ELF-1 (cell line): ENCODE measurements around the gene ANKRD33.
A peak's percentile ranks its signal among the peaks of the same experiment; 100 is the strongest.

Source experiments
- DNase-seq: peaks from one replicate; pipeline ENCODE4 v3.0.0-alpha.2; 2016; ENCODE audit warnings: low read depth, low spot score

ANKRD33 gene

DNA sequence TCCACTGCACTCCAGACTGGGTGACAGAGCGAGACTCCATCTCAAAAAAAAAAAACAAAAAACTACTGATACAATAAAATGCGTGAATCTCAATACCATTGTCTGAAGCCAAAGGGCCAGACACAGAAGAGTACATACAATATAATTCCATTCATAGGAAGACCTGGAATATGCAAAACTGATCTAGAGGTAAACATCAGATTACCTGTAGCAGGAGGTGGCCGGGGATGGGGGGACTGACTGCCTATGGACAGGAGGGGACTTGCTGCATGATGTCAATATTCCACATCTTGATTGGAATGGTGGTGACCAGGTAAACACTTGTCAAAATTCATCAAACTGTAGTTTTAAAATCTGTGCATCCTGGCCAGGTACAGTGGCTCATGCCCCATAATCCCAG, 26.9 kb upstream of the ANKRD33 start:
- no peak for DNase-seq

DNA sequence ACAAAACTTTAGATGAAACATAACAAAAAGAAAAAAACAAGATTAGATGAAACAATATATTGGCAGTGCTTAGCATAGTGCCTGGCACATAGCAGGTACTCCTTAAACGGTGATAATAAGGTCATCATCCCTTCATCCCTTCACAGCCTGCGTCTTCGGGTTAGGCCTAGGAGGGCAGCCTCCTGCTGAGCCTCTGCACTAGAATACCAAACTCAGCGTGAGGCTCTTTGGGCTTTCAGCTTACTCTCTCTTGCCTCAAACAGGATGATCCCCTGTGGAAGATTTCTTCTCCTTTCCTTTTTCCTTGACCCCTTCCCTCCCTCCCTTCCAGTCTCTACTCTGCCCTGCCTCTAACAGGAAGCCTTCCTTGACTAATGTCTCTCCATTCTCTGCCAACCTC, 25.0 kb upstream of the ANKRD33 start:
- peak; percentile 50 for DNase-seq

DNA sequence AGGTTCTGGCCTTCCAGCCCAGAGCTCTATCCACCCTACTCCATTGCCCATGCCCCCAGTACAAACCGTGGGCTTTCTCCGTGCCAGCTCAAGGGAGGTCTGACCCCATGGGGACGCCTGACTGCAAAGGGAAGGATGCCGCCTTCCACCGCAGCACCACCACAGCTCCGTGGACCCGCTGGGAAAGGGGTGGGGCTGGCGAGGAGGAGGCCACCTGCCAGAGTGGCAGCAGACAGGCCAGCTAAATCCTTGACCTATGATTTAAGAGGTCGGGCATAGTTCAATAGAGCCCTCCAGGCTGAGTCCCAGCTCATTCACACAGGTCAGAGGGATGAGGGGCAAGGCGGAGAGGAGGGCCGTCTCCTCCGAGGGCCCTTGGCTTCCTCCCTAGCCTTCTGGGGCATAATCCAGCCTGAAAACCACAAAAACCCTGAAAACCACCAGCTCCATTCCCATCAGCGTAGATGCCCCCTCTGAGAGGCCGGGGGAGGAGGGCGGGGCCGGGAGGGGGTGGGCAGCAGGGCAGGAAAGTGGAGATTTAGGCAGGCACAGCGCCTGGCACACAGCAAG, 24.5 kb upstream of the ANKRD33 start:
- peak; percentile 48 for DNase-seq

DNA sequence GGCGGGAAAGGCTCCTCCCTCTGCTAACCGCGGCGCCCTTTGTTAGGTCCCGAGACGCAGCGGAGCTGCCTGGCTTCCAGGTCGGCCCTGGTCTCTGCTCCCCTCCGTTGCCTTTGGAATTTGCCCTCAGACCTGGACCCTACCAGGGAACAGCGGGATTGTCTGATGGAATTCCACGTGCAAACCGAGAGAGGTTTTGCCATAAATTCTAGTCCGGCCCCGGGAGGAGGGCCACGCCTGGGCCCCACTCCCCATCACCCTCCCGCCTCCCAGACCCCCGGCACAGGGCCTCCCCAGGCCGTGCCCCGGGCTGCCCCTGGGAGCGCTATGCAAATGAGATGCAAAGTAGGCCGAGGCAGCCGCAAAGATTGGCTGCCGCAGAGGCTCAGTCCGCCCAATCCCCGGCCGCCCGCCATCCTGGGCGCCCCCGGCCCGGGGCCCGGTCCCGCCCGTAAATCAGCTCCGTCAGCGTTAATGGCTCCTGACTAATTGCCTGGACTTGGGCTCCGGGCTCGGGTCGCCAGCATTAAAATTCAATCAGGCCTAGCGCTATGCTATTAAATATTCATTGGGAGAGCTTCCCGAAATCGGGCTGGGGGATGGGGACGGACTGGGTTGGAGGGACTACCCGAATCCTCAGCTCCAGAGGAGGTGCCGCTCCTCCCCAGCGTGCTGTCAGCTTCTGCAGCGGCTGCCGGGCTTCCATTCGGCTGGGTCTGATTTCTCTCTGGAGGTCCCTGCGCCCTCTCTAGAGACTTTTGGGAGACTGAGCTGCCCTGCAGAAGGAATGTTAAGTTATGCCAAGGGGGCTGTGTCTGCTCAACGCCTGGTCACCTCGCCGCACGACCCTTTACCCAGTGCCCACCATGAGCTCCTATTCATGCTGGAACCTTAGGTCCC, 23.7 kb upstream of the ANKRD33 start:
- DNase-seq: peak; percentile 93

DNA sequence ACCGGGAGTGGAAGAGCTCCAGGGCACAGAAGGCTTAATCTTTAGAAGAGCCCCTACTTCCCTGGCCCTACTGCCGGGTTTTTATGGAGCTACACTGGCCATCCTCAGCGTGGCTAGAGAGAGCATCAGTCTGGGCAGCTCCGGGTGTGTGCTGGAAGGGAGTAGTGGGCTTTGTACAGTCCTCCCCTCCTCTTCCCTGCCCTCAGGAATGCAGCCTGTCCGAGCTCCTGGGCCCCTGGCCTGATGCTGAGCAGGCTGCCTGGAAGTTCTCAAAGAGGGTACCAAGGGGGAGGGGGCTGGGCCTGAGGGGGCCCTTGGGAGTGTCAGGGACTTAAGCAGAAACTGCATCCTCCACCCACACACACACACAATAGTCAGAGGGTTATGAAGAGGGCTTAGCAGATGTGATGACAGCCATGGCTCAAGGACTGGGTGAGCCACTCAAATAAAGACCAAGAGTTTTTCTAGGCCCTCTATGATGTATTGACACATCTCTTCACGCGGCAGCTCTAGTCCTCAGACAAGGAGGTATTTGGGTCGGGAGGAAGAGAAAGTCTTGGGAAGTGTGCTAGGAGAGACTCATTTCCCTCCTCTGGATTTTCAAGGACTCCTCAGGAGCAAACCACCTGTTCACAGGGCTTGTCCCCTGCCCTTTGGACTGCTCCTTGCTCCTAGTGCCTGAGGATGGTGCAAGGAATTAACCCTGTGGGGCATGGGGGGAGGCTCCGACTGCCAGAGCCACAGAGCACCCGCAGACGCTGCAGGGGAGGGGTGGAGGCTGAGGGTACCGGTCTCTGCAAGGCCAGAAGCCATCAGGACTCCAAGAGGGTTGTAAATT, 22.9 kb upstream of the ANKRD33 start:
- peak; percentile 90 for DNase-seq

GRCh38 chr12:51865757-51866270, 22.1 kb upstream of the ANKRD33 start:
- peak; percentile 89 for DNase-seq

DNA sequence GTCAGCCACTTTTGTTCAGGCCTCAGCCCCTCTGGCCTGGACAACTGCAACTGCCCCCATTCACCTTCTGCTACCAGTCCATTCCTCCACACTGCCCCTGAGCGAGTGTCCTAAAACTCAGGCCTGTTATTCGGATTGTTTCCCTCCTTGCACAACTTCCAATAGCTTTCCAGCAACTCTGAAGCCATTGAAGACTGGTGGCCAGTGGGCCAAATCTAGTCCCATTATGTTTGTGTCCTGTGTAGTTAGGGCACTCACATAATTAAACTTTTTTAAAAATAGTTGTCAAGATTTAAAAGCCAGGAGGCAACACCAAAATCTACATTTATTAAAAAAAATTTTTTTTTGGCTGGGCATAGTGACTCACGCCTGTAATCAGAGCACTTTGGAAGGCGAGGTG, 21.6 kb upstream of the ANKRD33 start:
- DNase-seq: no peak

DNA sequence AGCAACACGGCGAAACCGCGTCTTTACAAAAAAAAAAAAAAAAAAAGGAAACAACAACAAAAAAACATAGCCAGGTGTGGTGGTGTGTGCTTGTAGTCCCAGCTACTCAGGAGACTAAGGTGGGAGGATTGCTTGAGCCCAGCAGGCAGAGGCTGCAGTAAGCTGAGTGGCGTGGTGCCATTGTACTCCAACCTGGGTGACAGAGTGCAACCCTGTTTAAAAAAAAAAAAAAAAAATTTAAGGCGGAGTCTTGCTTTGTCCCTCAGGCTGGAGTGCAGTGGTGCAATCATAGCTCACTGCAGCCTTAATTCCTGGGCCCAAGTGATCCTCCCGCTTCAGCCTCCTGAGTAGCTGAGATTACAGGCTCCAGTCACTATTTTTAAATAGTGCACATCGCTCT, 21.1 kb upstream of the ANKRD33 start:
- DNase-seq: peak; percentile 28

DNA sequence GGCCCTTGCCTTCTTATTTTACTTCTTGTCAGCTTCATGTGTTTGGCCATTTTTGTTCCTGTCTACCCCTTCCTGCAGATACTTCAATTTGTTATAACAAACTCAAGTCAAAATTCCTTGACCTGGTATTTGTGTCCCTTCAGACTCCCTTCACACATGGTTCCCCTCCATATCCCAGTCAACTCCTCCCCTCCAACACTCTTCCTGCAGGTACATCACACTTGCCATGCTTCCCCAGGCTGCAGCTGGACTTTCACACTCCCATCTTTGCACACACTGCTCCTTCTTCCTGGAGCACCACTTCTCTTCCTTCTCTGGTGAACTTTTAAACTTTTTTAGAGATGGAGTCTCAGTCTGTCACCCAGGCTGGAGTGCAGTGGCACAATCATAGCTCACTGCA, 20.5 kb upstream of the ANKRD33 start:
- DNase-seq: no peak

GRCh38 chr12:51867796-51868428, 20.0 kb upstream of the ANKRD33 start:
- no peak for DNase-seq

DNA sequence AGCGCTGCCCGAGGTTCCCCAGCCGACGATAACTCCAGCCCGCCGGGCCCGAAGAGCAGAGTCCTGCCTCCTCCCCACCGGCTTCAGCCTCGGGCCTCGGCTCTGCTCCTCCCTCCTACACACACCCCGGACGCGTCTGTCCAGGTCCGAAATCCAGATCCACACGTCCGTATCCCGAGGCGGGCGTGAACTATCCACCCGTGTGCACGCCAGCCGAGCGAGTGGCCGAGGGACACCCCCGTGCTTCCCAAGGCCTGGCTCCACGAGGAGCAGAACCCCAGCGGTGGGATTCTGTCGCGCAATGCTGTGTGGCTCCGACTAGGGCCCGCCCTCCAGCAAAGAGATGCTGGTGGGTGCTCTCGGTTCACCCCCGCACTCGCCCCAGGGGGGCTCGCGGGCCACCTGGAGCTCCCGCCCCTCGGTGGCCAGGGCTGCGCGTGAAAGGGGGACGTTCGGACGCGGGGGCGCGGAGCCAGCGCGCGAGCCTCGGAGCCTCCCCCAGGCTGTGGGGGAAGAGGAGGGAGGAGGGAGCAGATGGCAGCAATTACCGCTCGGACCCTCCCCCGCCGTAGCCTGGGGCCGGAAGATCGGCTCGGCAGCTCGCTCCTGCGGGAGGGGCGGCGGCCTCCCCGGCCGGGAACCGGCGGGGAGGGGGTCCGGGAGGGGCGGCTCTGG, 18.9 kb upstream of the ANKRD33 start:
- peak; percentile 72 for DNase-seq

DNA sequence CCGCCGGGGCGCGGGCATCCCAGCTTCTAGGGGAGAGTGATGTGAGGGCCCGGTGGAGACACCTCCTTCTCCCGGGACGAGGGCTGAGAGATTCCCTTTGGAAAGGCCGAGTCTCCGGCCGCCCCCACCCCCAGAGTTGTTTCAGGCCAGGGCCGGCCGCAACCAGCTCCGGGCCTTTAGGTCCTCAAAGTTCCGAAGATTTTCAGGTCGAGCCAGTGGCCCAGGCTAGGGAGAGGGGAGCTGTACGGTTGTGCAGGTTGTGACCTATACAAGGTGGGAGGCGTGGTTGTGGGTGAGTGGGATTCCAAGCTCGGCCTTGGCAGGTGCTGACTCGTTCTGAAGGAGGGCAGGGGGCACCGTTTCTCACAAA, 18.4 kb upstream of the ANKRD33 start:
- peak; percentile 52 for DNase-seq

DNA sequence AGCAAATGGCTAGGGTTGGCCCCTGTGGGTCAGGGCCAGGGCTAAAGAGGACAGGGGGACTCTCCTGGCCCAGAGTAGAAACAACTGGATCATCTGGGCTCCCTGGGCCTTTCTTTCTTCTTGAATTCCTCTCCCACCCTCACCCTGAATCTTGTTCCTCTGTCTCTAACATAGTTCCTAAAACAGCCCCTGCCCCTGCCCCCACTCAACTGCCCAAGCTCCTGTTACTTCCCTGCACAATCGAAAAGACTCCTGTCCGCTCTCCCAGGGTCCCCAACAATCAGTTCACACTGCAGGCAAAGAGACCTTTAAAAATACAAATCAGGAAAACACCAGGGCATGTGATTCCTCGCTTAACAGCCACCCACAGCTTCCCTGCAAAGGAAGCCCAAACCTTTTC, 18.0 kb upstream of the ANKRD33 start:
- DNase-seq: no peak

DNA sequence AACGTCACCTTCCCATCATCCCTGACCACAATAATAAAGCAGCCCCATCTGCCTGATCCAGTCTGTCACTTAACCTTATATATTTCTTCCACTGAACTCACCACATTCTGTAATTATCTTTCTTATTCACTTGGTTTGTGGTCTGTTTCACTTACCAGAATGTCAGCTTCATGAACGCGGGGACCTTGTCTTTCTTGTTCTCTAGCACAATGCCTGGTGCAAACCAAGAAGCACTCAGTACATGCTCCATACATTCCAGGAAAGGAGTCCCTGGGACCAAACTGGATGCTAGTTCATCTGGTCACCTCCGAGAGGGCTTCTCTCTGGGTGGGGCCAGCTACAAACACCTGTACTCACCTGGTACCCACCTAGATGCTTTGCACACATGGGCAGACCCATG, 17.4 kb upstream of the ANKRD33 start:
- DNase-seq: no peak

DNA sequence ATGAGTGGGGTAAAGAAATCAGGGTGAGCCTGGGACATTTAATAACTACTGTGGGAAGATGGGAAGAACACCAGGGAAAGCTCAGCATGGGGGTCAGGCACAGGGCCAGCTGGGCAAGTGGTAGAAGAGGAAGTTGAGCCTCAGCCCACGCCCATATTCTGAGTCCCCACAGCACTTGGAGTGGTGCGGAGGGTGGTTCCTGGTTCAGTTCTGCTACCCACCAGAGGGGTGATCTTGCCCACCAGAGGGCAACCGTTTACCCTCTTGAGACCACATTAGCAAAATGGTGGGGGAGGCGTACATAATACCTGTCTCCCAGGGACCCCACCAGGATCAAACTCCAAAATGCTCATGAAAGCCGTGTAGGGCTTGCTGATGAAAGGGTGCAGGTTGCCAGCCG, 16.8 kb upstream of the ANKRD33 start:
- no peak for DNase-seq

- no peak for DNase-seq
These were observed 15.8 kb upstream of the ANKRD33 start for GRCh38 chr12:51871918-51872688.

GRCh38 chr12:51872689-51872981, 15.3 kb upstream of the ANKRD33 start:
- no peak for DNase-seq

DNA sequence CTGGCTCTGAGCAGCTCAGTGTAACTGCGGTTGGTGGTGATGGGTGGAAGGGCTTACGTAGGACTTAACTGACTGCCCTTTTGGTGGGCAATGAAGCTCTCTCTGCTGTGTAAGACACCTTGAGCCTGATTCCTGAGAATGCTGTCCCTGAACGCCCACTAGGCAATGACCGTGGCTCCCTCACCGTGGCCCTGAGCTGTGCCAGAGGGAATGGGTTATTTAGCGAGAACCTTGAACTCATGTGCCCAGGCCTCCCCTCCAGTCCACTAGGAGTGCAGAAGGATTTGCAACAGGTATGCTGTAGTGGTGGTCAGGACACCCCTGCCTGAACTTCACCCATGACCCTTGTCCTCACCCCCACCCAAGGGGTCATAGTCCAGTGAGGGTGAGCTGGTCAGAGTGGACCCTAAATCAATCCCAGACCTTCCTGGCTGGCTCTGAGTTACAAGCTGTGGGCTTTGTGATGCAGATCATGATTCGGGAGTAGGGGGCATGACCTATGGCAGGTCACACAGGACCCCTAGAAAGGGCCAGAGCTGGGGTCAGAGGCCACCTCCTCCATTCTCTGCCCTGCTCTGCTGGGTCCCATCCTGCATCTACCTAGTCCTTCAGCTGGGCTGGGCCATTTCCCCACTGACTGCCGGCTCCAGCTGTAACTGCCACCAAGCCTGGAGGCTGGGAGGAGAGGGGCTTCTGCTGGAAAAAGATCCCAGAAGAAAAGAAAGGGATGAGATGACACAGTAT, 14.5 kb upstream of the ANKRD33 start:
- DNase-seq: no peak

DNA sequence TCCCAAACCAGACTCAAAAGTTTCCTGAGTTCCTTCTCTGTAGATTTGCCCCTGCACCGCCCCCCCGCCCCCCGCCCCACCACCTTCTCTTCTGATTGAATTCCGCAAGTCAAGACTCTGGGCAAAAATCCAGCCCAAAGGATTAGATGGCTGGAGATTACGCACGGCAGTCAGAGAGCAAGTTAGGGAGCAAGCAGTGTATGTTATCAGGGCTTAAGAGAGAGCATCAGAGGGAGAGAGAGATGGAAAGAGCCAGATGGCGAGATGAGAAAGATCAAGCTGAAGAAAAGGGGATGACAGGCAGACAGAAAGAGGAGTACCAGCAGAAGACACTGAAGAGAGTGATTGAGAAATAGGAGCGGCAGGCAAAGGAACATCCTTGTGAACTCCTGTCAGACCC, 13.9 kb upstream of the ANKRD33 start:
- no peak for DNase-seq

DNA sequence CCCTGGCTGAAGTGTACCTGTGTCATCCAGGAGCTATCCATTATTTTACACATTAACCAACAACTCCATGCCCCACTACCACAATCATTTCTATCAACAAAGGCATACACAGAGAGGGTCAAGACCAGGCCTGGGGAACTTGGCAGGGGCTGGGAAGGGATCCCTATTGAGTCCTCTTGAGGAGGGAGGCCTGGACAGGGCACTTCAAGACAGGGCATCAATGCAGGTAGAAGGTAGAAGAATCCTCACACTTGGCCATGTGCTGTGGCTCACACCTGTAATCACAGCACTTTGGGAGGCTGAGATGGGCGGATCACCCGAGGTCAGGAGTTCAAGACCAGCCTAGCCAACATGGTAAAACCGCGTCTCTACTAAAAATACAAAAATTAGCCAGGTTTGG, 13.4 kb upstream of the ANKRD33 start:
- DNase-seq: no peak
